PC-3 (cell line): ENCODE data around the gene CACNA1B.

ENCODE experiments used
- EZH2 ChIP-seq: fragments of 300-600 bp; sonication (generic); IDR thresholded peaks from one replicate; pipeline ENCODE4 v1.6.1; 2017; ENCODE audit warnings: antibody characterized with exemption, mild to moderate bottlenecking, low read length; ENCODE audit not compliant: unreplicated experiment
- EZH2phosphoT487 ChIP-seq: fragments of 300-600 bp; sonication (generic); IDR thresholded peaks from 2 replicates; pipeline ENCODE4 v1.6.1; 2018; ENCODE audit warnings: mild to moderate bottlenecking, antibody characterized with exemption, low read length, borderline replicate concordance
- TF ChIP-seq, protein P1 (sequence below): fragments of 300-600 bp; sonication (generic); conservative IDR thresholded peaks from 2 replicates; pipeline ENCODE4 v1.5.1; 2017; ENCODE audit warnings: antibody characterized with exemption, low read depth, mild to moderate bottlenecking, low read length

DNA sequence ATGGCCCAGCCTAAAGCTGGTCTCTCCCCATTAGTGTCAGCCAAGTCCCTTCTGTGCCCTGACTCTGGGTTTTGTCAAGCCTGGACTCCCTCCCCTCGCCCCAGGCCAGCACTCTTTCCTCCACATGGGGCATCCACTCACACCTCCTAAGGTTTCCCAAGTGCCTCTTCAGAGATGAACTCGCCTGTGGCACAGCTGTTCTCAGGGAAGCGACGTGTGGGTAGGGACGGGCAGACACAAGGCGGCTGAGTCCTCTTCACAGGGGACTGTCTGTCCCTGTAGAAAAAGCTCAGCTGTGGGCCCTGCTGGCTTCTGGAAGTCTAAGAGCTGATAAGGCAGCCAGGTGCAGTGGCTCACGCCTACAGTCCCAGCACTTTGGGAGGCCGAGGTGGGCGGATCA is 78.5 kb downstream of the CACNA1B start:
- TF ChIP-seq, protein P1, sequence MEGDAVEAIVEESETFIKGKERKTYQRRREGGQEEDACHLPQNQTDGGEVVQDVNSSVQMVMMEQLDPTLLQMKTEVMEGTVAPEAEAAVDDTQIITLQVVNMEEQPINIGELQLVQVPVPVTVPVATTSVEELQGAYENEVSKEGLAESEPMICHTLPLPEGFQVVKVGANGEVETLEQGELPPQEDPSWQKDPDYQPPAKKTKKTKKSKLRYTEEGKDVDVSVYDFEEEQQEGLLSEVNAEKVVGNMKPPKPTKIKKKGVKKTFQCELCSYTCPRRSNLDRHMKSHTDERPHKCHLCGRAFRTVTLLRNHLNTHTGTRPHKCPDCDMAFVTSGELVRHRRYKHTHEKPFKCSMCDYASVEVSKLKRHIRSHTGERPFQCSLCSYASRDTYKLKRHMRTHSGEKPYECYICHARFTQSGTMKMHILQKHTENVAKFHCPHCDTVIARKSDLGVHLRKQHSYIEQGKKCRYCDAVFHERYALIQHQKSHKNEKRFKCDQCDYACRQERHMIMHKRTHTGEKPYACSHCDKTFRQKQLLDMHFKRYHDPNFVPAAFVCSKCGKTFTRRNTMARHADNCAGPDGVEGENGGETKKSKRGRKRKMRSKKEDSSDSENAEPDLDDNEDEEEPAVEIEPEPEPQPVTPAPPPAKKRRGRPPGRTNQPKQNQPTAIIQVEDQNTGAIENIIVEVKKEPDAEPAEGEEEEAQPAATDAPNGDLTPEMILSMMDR, result no peak
- no peak for TF ChIP-seq EZH2phosphoT487
- no peak for TF ChIP-seq EZH2
